ENCODE results near the gene NBAS.

The NBAS gene

DNA sequence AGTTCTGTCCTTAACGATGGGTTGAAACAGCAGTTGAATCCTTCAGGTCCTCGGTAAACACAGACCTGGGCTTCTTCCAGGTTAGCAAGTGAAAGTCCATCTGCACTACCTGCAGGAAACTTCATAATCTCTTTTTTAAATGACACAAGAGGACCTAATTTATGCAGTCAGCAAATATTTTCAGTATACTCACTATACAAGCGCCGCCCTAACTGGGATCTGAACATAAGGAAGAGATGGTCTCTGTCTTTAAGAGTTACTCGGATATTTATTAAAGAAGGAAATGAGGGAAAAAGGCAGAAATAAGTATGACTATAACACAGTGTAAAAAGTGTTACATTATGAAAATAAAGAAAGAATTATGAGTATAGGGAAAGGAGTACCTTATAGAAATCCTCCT lies 103.3 kb downstream of the NBAS start:
- H3K4me3 ChIP-seq (ENCODE audit: low read depth, low read length) = no peak overlapping the region
- in situ Hi-C loops (cut with HindIII; ENCODE audit: low sequenced_read_pairs) = no loop called here
- no peak for DNase-seq (ENCODE audit: low read depth, low spot score)
- TF ChIP-seq, protein P1, sequence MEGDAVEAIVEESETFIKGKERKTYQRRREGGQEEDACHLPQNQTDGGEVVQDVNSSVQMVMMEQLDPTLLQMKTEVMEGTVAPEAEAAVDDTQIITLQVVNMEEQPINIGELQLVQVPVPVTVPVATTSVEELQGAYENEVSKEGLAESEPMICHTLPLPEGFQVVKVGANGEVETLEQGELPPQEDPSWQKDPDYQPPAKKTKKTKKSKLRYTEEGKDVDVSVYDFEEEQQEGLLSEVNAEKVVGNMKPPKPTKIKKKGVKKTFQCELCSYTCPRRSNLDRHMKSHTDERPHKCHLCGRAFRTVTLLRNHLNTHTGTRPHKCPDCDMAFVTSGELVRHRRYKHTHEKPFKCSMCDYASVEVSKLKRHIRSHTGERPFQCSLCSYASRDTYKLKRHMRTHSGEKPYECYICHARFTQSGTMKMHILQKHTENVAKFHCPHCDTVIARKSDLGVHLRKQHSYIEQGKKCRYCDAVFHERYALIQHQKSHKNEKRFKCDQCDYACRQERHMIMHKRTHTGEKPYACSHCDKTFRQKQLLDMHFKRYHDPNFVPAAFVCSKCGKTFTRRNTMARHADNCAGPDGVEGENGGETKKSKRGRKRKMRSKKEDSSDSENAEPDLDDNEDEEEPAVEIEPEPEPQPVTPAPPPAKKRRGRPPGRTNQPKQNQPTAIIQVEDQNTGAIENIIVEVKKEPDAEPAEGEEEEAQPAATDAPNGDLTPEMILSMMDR (IDR thresholded peaks at IDR 0.05; ENCODE audit: low read depth, low read length) = no peak

GRCh38 chr2:15456352-15456751 lies 104.8 kb downstream of the NBAS start:
- H3K4me3 ChIP-seq (ENCODE audit: low read depth, low read length) = no peak overlapping the region
- in situ Hi-C loops (cut with HindIII; ENCODE audit: low sequenced_read_pairs) = no loop called here
- DNase-seq (ENCODE audit: low read depth, low spot score) = no peak
- TF ChIP-seq, protein P1 (IDR thresholded peaks at IDR 0.05; ENCODE audit: low read depth, low read length) = no peak

GRCh38 chr2:15450808-15451207 lies 110.3 kb downstream of the NBAS start:
- no peak for DNase-seq (ENCODE audit: low read depth, low spot score)
- TF ChIP-seq, protein P1 (IDR thresholded peaks at IDR 0.05; ENCODE audit: low read depth, low read length) = no peak
- H3K4me3 ChIP-seq (ENCODE audit: low read depth, low read length) = no peak overlapping the region
- in situ Hi-C loops (cut with HindIII; ENCODE audit: low sequenced_read_pairs) = no loop called here

DNA sequence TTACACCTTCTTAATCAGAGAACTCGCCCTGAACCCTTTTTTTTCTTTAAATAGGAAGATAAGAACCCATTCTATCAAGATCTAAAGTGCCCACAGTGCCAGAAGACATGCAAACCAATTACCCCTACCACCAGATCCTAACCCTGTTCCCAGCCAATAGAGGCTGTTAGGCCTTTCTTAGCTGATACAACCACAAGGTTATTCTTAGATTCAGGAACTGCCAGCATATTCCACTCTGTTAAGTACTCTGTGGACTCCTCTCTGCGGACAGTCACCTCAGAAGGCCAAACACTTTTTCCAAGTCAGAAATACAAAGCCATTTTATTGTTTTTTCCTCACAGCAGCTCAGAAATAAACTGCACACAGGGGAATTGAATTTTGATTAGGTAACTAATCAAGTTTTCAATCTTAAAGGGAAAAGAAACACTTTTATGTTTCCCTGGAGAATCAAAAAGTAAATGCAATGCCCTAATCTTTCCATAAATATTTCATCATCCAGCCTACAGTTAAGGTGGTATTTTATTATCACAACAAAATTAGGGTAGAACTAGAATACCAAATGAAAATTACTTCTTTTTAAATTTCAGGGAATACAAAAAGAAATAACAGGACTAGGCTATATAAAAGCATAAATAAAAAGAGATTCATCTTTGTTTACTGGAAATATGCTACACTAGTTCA lies 111.4 kb downstream of the NBAS start:
- no peak overlapping the region for H3K4me3 ChIP-seq (ENCODE audit: low read depth, low read length)
- in situ Hi-C loops (cut with HindIII; ENCODE audit: low sequenced_read_pairs) = no loop called here
- DNase-seq (ENCODE audit: low read depth, low spot score) = no peak
- TF ChIP-seq, protein P1 (IDR thresholded peaks at IDR 0.05; ENCODE audit: low read depth, low read length) = no peak

- no peak overlapping the region for H3K4me3 ChIP-seq (ENCODE audit: low read depth, low read length)
- TF ChIP-seq, protein P1 (IDR thresholded peaks at IDR 0.05; ENCODE audit: low read depth, low read length) = no peak
- no peak for DNase-seq (ENCODE audit: low read depth, low spot score)
- in situ Hi-C loops (cut with HindIII; ENCODE audit: low sequenced_read_pairs) = no loop called here
These were observed 112.8 kb downstream of the NBAS start for GRCh38 chr2:15448250-15448839.

DNA sequence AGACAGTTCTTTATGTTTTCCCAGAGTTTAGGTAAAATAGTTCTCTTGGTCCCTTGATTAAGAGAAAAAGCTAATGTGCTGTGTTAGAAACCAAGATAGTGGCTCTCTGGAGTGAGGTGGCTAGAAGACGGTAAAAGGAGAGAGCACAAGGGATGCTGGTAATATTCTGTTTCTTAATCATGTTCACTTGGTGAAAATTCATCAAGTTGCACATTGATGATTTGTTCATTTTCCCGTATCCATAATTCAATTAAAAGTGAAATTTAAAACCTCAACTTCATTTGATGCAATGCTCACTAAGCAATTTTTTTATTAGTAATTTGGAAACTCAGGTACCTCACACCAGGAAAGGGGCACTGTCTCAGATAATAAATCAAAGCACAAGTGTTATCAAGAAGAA lies 113.8 kb downstream of the NBAS start:
- in situ Hi-C loops (cut with HindIII; ENCODE audit: low sequenced_read_pairs) = no loop called here
- no peak for DNase-seq (ENCODE audit: low read depth, low spot score)
- H3K4me3 ChIP-seq (ENCODE audit: low read depth, low read length) = no peak overlapping the region
- TF ChIP-seq, protein P1 (IDR thresholded peaks at IDR 0.05; ENCODE audit: low read depth, low read length) = no peak
